GM08714 (cell line): Measurements from ENCODE around the gene MAP3K5.

Source experiments
- H3K4me3 ChIP-seq: fragments of 200-500 bp; sonication (Bioruptor generic); 2 replicates; pipeline ENCODE4 v1.5.1; 2014; ENCODE audit warnings: mild to moderate bottlenecking, low read length, inconsistent platforms
- ZNF274 ChIP-seq: IDR thresholded peaks from 2 replicates; pipeline ENCODE4 v1.6.1; 2012; ENCODE audit warnings: mild to moderate bottlenecking, low read depth, low read length

MAP3K5 gene

GRCh38 chr6:136660727-136661126, 131.6 kb downstream of the MAP3K5 start:
- no peak overlapping the region for H3K4me3 ChIP-seq
- TF ChIP-seq ZNF274, result no peak

- no peak overlapping the region for H3K4me3 ChIP-seq
- TF ChIP-seq ZNF274, result no peak
Measured at GRCh38 chr6:136659991-136660499, 132.2 kb downstream of the MAP3K5 start.

DNA sequence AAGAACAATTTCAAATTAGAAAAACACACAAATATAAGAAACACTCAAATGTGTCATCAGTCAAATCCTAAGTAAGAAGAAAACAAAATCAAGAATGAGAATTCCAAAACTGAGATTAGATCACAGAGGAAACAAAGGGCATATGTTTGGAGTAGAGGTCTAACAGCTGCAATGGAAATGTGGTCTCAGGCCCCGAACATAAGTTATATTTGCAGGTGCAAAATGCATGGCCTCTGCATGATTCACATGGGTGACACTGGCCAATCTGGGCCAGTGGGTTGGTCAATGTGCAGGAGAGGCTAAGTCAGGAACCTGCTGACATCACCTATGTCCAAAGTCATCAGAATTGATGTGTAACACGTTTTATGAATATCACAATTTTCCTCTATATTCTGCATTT, 133.6 kb downstream of the MAP3K5 start:
- no peak overlapping the region for H3K4me3 ChIP-seq
- TF ChIP-seq ZNF274, result no peak

- TF ChIP-seq ZNF274, result no peak
- no peak overlapping the region for H3K4me3 ChIP-seq
Measured at GRCh38 chr6:136657666-136658065, 134.6 kb downstream of the MAP3K5 start.

- no peak overlapping the region for H3K4me3 ChIP-seq
- no peak for TF ChIP-seq ZNF274
Measured at GRCh38 chr6:136656121-136656520, 136.2 kb downstream of the MAP3K5 start.

DNA sequence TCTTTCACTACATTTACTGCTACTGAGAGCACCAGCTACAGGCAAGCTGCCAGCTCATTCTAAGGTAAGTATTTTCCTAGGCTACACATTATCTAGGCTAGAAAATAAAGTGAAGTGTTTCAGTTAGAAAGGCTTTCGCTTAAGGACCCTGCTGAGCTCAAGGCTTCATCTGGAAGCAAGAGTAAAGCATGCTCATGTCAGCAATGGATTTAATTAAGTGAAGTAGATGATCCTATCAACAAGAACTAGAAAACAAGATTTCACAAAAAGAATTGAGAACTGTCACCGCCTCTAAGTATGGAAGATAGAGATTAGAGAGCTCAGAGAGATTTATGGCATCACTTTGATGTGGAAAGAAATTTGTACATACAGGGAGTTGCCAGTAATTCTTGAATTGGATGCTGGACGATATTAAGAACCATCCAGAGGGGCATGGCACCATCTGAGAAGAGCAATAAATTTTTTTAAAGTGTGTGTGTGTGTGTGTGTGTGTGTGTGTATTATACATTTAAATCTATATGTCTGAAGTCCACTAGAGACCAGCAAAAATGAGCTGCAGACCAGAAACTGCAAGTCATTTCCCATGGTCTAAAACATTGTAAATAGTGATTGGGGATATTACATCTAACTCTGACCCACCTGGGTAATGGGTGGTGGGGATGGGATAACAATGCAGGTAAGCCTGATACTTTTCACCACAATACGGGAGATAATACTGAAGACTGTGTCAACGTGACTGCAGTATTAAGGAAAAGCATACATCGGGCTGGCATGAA, 136.8 kb downstream of the MAP3K5 start:
- H3K4me3 ChIP-seq, result no peak overlapping the region
- no peak for TF ChIP-seq ZNF274

GRCh38 chr6:136654086-136654485, 138.2 kb downstream of the MAP3K5 start:
- H3K4me3 ChIP-seq, result no peak overlapping the region
- TF ChIP-seq ZNF274, result no peak

DNA sequence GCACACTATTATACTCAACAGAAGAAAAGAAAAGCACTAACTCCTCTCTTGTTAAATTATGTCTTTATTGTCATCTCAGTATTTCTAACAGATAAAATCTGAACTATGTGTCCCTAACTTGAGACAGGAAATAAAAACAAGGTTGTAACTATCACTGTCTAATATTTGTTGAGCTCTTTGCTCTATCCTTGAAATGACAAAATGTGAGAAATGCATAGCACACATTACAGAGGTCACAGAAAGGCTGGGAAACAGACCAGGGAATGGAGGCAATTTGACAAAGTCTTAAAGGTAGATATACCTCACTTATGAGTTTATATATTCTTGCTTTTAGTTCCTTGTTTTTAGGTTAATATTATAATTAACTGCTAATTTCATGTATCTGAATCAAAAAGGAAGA, 139.6 kb downstream of the MAP3K5 start:
- no peak overlapping the region for H3K4me3 ChIP-seq
- no peak for TF ChIP-seq ZNF274

GRCh38 chr6:136651982-136652381, 140.3 kb downstream of the MAP3K5 start:
- H3K4me3 ChIP-seq, result no peak overlapping the region
- TF ChIP-seq ZNF274, result no peak

GRCh38 chr6:136647363-136647852, 144.9 kb downstream of the MAP3K5 start:
- no peak overlapping the region; the same call in 1 of the 2 replicates for H3K4me3 ChIP-seq
- no peak for TF ChIP-seq ZNF274

DNA sequence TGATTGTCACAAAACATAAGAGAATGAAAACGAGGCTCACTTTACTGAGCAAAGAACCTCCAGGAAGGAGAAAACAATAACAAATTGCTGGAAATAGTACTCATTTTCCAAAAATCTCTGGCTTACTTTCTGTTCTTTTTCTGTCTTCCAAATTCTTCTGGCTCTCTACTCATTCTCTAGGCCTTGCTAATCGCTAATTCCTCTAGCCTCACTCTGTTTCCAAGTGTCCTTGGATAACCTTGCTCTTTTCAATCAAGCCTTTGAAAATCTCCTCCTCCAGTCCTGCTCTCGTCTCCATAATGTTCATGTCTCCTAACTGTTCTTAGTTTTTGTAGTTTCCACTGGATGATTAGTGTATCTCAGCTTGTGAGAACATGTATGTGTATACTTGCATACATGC, 145.9 kb downstream of the MAP3K5 start:
- no peak overlapping the region for H3K4me3 ChIP-seq
- TF ChIP-seq ZNF274, result no peak

DNA sequence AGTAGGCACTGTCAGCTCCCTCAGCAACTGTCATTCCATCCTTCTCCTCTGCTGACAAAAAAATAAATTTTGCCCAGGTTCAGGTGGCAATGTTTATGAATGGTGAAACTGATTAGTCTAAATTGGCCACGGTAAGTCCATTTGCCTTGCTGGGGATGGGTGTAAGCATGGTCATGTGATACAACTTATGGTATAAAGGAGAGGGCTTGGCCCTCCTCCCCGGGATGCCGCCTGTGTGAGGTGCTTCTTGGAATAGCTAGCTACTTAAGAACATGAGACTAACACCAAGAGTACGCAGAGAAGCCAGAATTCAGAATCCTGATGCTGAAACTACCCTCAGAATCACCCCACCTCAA, 147.7 kb downstream of the MAP3K5 start:
- no peak for TF ChIP-seq ZNF274

GRCh38 chr6:136643850-136644596, 148.3 kb downstream of the MAP3K5 start:
- no peak overlapping the region for H3K4me3 ChIP-seq

More for the DNA sequence above, 147.7 kb downstream of the MAP3K5 start:
- H3K4me3 ChIP-seq, result no peak overlapping the region

DNA sequence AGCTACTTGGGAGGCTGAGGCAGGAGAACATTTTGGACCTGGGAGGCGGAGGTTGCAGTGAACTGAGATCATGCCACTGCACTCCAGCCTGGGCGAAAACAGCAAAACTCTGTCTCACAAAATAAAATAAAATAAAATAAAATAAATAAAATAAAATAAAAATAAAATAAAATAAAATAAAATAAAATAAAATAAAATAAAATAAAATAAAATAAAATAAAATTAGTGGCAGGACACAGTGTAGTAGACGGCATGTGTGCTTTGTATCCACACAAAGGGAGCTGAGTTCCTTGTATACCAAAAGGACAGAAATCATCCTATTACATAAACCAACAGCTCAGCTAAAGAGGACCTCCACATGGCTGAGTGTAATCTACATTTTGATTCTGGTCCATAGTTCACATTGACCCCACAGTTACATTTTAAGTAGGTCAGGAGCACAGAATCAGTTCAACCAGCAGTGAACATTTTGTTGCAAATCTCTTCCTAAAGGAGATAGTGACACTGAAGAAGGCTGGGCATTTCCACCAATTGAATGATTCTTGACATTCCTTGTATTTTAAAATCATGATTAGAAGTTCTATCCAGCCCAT, 150.3 kb downstream of the MAP3K5 start:
- no peak for TF ChIP-seq ZNF274
- H3K4me3 ChIP-seq, result no peak overlapping the region

More at GRCh38 chr6:136643850-136644596, 148.3 kb downstream of the MAP3K5 start:
- no peak for TF ChIP-seq ZNF274

DNA sequence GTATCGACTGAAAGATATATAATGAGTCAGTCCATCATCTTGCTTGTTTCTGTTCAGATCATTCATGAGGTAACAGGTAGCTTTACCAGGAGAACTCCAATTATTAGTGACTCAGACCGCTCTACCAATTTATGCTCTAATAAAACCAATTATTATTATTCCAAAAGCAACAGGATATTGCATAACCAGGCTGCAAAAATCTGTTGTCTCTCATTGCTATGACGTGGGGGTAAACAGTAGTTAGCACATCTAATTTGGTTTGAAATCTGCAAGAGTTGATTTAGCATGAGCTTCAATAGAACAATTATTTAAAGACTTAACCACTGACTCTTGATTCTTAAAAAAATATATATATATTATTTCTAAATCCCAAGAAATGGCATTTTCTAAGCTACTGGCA, 151.1 kb downstream of the MAP3K5 start:
- no peak for TF ChIP-seq ZNF274
- no peak overlapping the region for H3K4me3 ChIP-seq
